MCF 10A (cell line): ENCODE measurements around the gene PTGIS. TPM values are rescaled to one million over a fixed set of nuclear protein-coding genes. Genes with fewer than 3 reads are reported as not detected.

Experiments used
- BruUV-seq: library from RNA; stranded (reverse); fragments of 400-500 nt; replicated peaks from 2 replicates; lab custom pipeline; 2021; lab: Mats Ljungman, UMichigan
- CTCF ChIA-PET: fragments of 300-600 bp; sonication (Branson Sonifier 250); formaldehyde crosslinking; extraction: SDS; loops from one replicate; lab custom pipeline; 2021; ENCODE audit warnings: antibody characterized with exemption, inconsistent platforms; lab: Yijun Ruan, JAX
- POLR2A ChIA-PET: fragments of 300-600, 350-650 bp; sonication (Branson Sonifier 250); formaldehyde crosslinking; extraction: SDS; loops from one replicate; lab custom pipeline; 2020; ENCODE audit warnings: antibody characterized with exemption, inconsistent platforms; lab: Yijun Ruan, JAX
- DNase-seq: peaks from one replicate; pipeline ENCODE4 v3.0.0-alpha.2; 2018; ENCODE audit not compliant: unreplicated experiment
- H3K27ac Mint-ChIP-seq: one replicate; pipeline ENCODE4 v1.8.0; 2022; ENCODE audit warnings: mild to moderate bottlenecking, low read depth, mixed read lengths; ENCODE audit not compliant: unreplicated experiment
- H3K27me3 Mint-ChIP-seq: one replicate; pipeline ENCODE4 v1.8.0; 2022; ENCODE audit warnings: mixed read lengths; ENCODE audit not compliant: insufficient read depth, unreplicated experiment
- H3K36me3 Mint-ChIP-seq: one replicate; pipeline ENCODE4 v1.8.0; 2022; ENCODE audit warnings: mild to moderate bottlenecking, moderate library complexity, mixed read lengths; ENCODE audit not compliant: insufficient read depth, unreplicated experiment
- H3K4me1 Mint-ChIP-seq: one replicate; pipeline ENCODE4 v1.8.0; 2022; ENCODE audit warnings: mixed read lengths; ENCODE audit not compliant: insufficient read depth, unreplicated experiment
- H3K4me3 Mint-ChIP-seq: one replicate; pipeline ENCODE4 v1.8.0; 2022; ENCODE audit warnings: mild to moderate bottlenecking, moderate library complexity, mixed read lengths; ENCODE audit not compliant: unreplicated experiment
- H3K9me3 Mint-ChIP-seq: one replicate; pipeline ENCODE4 v1.8.0; 2022; ENCODE audit warnings: mixed read lengths; ENCODE audit not compliant: unreplicated experiment
- CTCF ChIP-seq: fragments of 200-600 bp; IDR thresholded peaks from one replicate; pipeline ENCODE4 v1.8.0; 2022; ENCODE audit warnings: antibody characterized with exemption, mild to moderate bottlenecking; ENCODE audit not compliant: unreplicated experiment
- intact Hi-C: fragments of 100-400 bp; cut with micrococcal nuclease; formaldehyde crosslinking; loops from 2 replicates; pipeline ENCODE4 v1.14.1; 2022
- total RNA-seq: library from RNA; stranded (reverse); gene quantifications from 2 replicates; pipeline ENCODE4 v1.2.3, GENCODE V29; 2022

PTGIS gene
- total RNA-seq, 1 experiment from 2014 or later: not detected

- H3K4me3 Mint-ChIP-seq: no peak overlapping the region
- no TSS peak for BruUV-seq
- no peak for TF ChIP-seq CTCF
- no peak overlapping the region for H3K27ac Mint-ChIP-seq
- intact Hi-C loops: no loop called here
- ChIA-PET CTCF (interaction anchor here (0.6 to 1.7 kb wide), 2 partner anchors 17 to 402 kb away, joined by 3 to 8 read pairs; no protein-coding TSS in a partner anchor), POLR2A (no interaction called here)
- H3K9me3 Mint-ChIP-seq: no peaks in the 10 kb centered on the region
- H3K27me3 Mint-ChIP-seq: peaks cover 42% of the 10 kb centered on the region
- no peak for DNase-seq
- no peaks in the 10 kb centered on the region for H3K36me3 Mint-ChIP-seq
- no peaks in the 10 kb centered on the region for H3K4me1 Mint-ChIP-seq
These were observed 78.2 kb downstream of the PTGIS start for GRCh38 chr20:49489688-49490087.

GRCh38 chr20:49486064-49486463 is 81.9 kb downstream of the PTGIS start:
- DNase-seq: no peak
- CTCF ChIA-PET: interaction anchor here (0.5 to 5.9 kb wide), 11 partner anchors 10 to 176 kb away, joined by 3 to 174 read pairs (median 6); no protein-coding TSS in a partner anchor
- POLR2A ChIA-PET: interaction anchor here (0.9 to 1.2 kb wide), 3 partner anchors 21 to 143 kb away, joined by 3 to 6 read pairs (median 4); no protein-coding TSS in a partner anchor
- intact Hi-C loops: no loop called here
- Mint-ChIP-seq H3K36me3 (peaks cover 6% of the 10 kb centered on the region), H3K4me3 (no peak overlapping the region), H3K9me3 (no peaks in the 10 kb centered on the region), H3K4me1 (peaks cover 3% of the 10 kb centered on the region), H3K27me3 (peaks cover 27% of the 10 kb centered on the region), H3K27ac (no peak overlapping the region)
- BruUV-seq: no TSS peak
- no peak for TF ChIP-seq CTCF

GRCh38 chr20:49485563-49485962 is 82.4 kb downstream of the PTGIS start:
- CTCF ChIA-PET: interaction anchor here (0.5 to 5.9 kb wide), 23 partner anchors 10 to 183 kb away, joined by 3 to 174 read pairs (median 6); no protein-coding TSS in a partner anchor
- H3K27ac Mint-ChIP-seq: no peak overlapping the region
- BruUV-seq: no TSS peak
- peaks cover 25% of the 10 kb centered on the region for H3K27me3 Mint-ChIP-seq
- no peaks in the 10 kb centered on the region for H3K9me3 Mint-ChIP-seq
- H3K36me3 Mint-ChIP-seq: peaks cover 6% of the 10 kb centered on the region
- POLR2A ChIA-PET: interaction anchor here (0.7 to 1.8 kb wide), 5 partner anchors 22 to 298 kb away, joined by 3 to 10 read pairs (median 4); no protein-coding TSS in a partner anchor
- intact Hi-C loops: loop anchor here (2.0 kb wide), 1 partner anchor 65 kb away; no protein-coding TSS in a partner anchor
- TF ChIP-seq CTCF: no peak
- peaks cover 7% of the 10 kb centered on the region for H3K4me1 Mint-ChIP-seq
- DNase-seq: no peak
- H3K4me3 Mint-ChIP-seq: no peak overlapping the region

GRCh38 chr20:49484180-49485140 is 83.5 kb downstream of the PTGIS start:
- intact Hi-C loops: loop anchor here (1.0 to 2.0 kb wide), 5 partner anchors 24 to 150 kb away; no protein-coding TSS in a partner anchor
- Mint-ChIP-seq H3K36me3 (peaks cover 9% of the 10 kb centered on the region), H3K27ac (no peak overlapping the region), H3K27me3 (peaks cover 16% of the 10 kb centered on the region), H3K4me1 (peaks cover 7% of the 10 kb centered on the region), H3K9me3 (no peaks in the 10 kb centered on the region), H3K4me3 (peak overlapping the region; percentile 69)
- TF ChIP-seq CTCF: peak; percentile 84
- ChIA-PET POLR2A (interaction anchor here (0.6 to 2.2 kb wide), 18 partner anchors 9 to 297 kb away, joined by 3 to 21 read pairs (median 6); no protein-coding TSS in a partner anchor), CTCF (interaction anchor here (0.6 to 5.9 kb wide), 67 partner anchors 9 to 562 kb away, joined by 3 to 174 read pairs (median 5); no protein-coding TSS in a partner anchor)
- DNase-seq: peak; percentile 84
- no TSS peak for BruUV-seq
